Omental fat pad (tissue), 4 donors: ENCODE measurements around the gene GPR107. TPM values are rescaled to one million over a fixed set of nuclear protein-coding genes. Genes with fewer than 3 reads are reported as not detected.

Source experiments
- ATAC-seq: fragments of 150-250 bp; one replicate; pipeline ENCODE4 v1.9.1; 2016; ENCODE audit warnings: mild to moderate bottlenecking, moderate library complexity; ENCODE audit not compliant: low FRiP score
- DNase-seq: peaks from one replicate; pipeline ENCODE4 v3.0.0-alpha.2; 2019; ENCODE audit warnings: low spot score
- total RNA-seq, 4 donors: library from RNA; depleted of rRNA; stranded (reverse); fragments of >200 nt; gene quantifications; one replicate each; pipeline ENCODE4 v1.1.0, GENCODE V29; 2016
- TF ChIP-seq, protein P1 (sequence below), 3 donors: fragments of 450-650 bp; IDR thresholded peaks; one replicate each; pipeline ENCODE4 v1.5.1; 2016 to 2017; ENCODE audit warnings: antibody characterized with exemption in 3 of 3, mild to moderate bottlenecking in 3 of 3, moderate library complexity in 2 of 3

GPR107 gene
- total RNA-seq, 4 donors from 2014 or later: 17.5 to 24.1 (median 20.0) TPM

DNA sequence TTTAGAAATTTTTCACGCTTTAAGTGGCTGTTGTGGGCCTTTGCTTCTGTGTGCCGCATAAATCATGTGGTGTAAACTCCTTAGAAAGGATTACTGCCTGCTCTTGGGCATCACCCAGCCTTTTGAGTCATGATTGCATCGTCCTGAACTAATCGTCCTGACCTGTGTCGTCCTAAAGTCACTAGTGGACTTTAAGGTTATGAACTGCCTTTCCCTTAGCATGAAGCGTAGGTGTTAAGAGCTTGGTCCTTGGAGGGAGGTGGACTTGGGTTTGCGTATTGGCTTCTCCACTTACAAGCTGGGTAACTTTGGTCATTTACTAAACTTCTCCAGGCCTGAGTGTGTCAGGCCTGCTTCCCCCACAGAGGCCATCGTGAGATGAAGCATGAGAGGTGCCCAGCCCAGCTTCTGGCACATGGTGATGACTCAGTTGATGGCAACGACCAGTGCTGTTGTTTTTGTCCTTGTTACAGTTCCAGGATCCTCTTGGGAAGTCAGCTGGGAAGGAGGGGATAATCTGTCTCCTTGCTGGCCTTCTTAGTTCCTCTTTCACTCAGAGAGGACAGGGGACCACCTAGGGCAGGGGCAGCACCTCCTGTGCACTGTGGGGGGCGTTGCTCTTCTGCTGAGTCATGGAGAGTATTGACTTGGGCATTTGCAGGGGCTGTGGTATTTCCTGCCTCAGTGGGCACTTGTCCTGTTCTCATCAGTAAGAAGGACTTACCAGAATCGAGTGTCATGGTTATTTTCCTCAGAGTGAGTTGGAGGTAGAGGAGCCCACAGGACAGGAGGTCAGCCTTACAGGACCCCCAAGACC lies 64.3 kb downstream of the GPR107 start:
- peak; percentile 37 for ATAC-seq
- DNase-seq: no peak
- TF ChIP-seq, protein P1, sequence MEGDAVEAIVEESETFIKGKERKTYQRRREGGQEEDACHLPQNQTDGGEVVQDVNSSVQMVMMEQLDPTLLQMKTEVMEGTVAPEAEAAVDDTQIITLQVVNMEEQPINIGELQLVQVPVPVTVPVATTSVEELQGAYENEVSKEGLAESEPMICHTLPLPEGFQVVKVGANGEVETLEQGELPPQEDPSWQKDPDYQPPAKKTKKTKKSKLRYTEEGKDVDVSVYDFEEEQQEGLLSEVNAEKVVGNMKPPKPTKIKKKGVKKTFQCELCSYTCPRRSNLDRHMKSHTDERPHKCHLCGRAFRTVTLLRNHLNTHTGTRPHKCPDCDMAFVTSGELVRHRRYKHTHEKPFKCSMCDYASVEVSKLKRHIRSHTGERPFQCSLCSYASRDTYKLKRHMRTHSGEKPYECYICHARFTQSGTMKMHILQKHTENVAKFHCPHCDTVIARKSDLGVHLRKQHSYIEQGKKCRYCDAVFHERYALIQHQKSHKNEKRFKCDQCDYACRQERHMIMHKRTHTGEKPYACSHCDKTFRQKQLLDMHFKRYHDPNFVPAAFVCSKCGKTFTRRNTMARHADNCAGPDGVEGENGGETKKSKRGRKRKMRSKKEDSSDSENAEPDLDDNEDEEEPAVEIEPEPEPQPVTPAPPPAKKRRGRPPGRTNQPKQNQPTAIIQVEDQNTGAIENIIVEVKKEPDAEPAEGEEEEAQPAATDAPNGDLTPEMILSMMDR (IDR thresholded peaks at IDR 0.05): no peak

DNA sequence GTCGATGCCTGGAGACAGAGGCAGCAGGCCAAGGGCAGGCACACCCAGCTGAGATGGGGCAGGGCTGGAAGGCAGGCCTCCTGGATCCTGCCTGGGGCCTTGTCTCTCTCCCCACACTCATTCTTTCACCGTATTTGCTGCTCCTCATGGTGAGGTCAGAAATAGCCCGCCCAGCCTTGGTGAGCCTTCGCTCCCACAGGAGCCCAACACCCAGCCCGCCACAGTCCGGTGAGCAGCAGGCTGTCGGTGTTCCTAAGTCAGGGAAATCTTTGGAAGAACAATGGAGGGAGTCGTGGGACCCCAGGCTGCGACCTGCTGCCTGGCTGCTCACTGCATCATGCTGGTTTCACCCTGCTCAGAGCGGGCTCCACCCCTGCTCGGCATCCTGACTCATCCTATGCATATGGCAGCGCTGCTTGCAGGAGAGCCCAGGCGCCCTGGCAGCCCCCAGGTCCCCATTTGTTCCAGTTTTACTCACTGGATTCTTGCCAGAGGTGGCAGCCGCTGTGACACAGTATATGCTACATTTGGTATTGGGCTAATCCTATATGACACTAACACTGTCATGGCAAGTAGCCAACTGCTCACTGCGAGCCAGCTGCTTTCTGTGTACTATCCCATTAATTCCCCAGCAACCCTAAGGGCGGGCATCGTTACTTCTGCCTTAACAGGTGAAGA lies 65.3 kb downstream of the GPR107 start:
- TF ChIP-seq, protein P1 (IDR thresholded peaks at IDR 0.05): no peak
- no peak for DNase-seq
- no peak for ATAC-seq

DNA sequence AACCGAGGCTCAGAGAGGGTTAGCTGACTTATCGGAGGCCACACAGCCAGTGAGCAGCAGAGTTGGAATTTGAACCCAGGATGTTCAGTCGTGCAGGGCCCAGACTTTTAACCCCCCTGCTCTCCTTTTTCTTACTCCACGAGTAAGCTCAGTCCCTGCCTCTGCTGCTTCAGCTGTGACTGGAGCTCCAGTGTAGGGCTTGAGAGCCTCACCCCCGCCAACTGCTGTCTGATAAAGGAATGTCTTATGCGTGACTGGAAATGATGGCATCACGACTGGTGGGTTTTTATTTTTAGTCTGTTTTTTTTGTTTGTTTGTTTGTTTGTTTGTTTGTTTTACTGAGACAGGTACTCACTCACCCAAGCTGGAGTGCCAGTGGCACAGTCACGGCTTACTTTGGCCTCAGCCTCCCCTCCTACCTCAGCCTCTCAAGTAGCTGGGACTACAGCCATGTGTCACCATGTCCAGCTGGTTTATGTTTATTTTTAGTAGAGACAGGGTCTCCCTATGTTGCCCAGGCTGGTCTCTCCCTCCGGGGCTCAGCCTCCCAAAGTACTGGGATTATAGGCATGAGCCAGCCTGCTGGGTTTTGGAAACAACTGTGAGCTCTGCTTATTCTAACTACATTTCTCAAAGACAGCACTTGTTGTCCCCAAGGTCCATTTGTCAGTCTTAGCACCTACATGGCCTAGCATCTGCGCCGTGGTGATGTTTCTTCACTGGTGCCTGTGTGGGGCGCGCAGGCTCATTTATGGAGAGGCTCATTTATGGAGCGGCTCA lies 66.0 kb downstream of the GPR107 start:
- TF ChIP-seq, protein P1 (IDR thresholded peaks at IDR 0.05): no peak
- no peak for DNase-seq
- no peak for ATAC-seq

DNA sequence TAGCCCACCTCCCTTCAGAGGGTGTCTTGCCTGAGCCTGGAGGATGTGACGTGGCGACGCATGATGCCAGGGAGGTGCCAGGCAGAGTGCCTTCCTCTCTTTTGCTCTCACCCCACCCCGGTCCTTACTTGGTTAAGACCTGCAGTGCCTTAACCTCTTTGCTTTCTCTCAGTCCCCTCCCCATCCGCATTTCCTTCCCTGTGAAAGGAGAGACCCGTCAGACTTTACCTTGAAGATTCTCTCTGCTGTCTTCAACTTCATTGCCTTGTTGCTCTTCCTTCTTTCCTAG lies 66.5 kb downstream of the GPR107 start:
- ATAC-seq (no peak), DNase-seq (no peak)
- TF ChIP-seq, protein P1 (IDR thresholded peaks at IDR 0.05): no peak

DNA sequence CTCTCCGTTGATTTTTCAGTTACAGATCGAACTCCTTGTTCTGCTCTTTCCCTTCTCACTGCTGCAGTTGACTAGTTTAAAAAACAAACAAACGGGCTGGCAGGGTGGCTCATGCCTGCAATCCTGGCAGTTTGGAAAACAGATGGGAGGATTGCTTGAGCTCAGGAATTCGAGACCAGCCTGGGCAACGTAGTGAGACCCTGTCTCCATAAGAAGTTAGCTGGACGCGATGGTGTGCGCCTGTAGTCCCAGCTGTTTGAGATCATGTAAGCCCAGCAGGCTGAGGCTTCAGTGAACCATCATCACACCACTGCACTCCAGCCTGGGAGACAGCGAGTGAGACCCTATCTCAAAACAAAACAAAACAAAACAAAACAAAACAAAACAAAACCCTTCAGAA lies 67.1 kb downstream of the GPR107 start:
- DNase-seq (no peak), ATAC-seq (no peak)
- TF ChIP-seq, protein P1 (IDR thresholded peaks at IDR 0.05): no peak

DNA sequence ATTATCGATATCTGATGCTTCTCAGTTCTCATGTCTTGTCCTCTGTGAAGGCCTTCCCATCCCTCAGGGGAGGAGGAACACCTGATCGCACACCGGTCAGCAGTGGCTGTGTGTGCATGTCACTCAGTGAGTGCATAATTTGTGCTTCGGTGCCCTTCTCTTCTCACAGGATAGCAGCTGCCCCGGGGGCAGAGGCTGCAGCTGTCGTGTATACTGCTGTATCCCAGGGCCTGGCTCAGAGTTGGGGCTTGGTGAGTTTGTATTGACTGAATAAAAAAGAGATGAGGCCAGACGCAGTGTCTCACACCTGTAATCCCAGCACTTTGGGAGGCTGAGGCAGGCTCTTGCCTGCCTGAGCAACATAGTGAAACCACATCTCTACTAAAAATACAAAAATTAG lies 68.8 kb downstream of the GPR107 start:
- TF ChIP-seq, protein P1 (IDR thresholded peaks at IDR 0.05): no peak

More for the DNA sequence above, 68.8 kb downstream of the GPR107 start:
- no peak for ATAC-seq
- no peak for DNase-seq
